NCI-H2227 (cell line): ENCODE data around the gene AAMP.
"Not testable (repeated sequence)": the region's sequence is repeated elsewhere in the genome, so short reads cannot be mapped to it uniquely, and the experiment has no call there.

Source experiments
- DNase-seq: peaks from one replicate; lab custom pipeline; 2025; ENCODE audit not compliant: unreplicated experiment; lab: John Stamatoyannopoulos, UW

AAMP gene

DNA sequence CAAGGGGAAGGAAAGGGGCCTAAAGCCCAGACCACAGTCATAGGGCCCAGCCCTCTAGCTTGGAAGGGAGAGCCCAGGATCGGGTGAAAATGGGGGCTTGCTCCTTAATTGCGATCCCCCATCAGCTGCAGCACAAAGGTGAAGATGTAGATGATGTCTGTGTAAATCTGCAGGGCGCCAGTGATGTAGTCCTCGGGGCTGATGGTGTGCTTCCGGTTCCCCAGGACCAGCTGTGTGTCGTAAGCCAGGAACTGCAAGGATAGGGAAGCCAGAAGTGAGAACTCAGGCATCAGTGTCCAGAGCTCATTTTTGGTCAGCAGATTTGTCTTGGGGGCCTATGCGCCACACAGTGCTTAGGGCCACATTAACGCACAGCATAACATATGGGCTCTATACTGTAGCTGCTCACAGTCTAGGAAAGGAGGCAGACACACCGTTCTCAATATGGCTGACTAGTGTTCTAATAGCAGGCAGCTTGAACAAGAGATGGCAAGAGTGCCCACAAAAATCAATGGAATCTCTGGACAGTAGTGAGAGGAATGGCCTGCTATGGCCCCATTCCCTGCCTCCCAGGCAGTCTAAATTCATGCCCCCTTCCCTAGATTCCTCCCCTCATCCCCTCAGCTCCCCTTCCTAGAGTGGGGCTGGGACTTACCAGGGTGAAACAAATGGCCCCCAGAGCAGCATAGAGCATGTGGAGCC lies 5.6 kb upstream of the AAMP start:
- no peak for DNase-seq

DNA sequence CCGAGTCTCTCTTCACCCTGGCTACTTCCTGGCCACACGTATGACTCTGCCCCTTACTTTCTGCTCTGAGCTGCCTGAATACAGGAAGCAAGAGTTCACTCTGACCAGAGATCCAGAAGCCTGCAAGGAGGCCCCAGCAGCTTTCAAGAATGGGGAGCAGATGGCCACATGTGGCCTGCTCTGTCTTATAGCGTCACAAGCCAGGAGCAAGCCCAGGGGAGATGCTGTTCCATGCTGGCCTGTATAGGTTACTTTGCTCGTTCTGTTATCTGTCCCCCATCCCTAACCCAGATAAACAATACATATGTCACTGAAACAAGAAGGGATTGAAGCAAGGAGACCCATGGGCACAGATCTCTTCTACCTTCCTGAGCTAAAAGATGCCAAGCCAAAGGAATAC lies 4.6 kb upstream of the AAMP start:
- DNase-seq = no peak

DNA sequence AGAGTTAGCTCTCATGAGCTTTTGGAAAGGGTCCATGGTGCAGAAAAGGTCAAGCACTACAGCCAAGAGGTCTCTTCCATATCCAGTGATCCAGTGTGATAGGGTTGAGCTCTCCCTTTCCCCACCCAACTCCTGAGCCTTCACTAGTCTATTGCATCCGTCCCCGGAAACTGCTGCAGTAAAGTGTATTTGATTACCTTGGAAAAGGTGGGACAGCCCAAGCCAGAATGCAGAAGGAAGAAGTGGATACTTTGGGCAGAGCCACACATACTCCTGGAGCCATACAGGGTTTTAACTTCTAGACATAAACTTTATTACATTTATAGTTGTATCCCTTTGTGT lies 3.9 kb upstream of the AAMP start:
- no peak for DNase-seq

DNA sequence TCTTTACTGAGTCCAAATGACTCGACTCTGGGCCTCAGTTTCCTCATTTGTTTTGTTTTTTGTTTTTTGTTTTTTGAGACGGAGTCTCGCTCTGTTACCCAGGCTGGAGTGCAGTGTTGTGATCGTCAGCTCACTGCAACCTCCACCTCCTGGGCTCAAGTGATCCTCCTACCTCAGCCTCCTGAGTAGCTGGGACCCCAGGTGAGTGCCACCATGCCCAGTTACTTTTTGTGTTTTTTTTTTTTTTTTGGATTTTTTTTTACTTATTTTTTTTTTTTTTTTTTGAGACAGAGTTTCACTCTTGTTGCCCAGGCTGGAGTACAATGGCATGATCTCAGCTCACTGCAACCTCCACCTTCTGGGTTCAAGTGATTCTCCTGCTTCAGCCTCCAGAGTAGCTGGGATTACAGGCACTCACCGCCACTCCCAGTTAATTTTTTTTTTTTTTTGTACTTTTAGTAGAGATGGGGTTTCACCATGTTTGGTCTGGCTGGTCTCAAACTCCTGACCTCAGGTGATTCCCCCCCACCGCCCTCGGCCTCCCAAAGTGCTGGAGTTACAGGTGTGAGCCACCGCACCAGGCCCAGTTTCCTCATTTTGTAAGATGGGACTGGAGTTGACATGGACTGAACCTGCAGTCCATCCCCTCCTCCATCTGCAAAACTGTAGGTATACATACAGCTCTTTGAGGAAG lies 3.4 kb upstream of the AAMP start:
- not testable (repeated sequence) for DNase-seq

GRCh38 chr2:218272531-218273212 lies 2.7 kb upstream of the AAMP start:
- DNase-seq = peak; percentile 85

GRCh38 chr2:218271865-218272530 lies 2.1 kb upstream of the AAMP start:
- DNase-seq = no peak

- no peak for DNase-seq
Measured at GRCh38 chr2:218271487-218271797, 1.5 kb upstream of the AAMP start.

GRCh38 chr2:218270721-218271486 lies 967 bp upstream of the AAMP start:
- peak; percentile 36 for DNase-seq

DNA sequence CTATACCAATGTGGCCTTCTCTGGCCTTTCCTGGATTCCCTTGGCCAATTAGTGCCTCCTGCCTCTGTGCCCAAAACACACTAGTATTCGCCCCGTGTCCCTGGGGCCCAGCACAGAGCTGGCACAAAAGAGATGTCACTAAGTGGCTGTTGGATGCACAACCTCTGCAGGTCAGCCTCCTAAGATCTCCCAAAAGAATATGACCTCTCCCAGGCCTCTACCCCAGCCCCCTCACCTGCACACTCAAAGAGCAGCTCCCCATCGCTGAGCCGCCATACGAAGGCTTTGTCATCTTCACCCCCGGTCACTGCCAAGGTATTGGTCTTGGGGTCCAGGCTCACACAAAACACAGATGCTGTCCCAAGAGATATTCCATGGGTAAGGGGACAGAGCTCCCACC lies 2.7 kb downstream of the AAMP start:
- DNase-seq = no peak

GRCh38 chr2:218266316-218266979 lies 3.5 kb downstream of the AAMP start:
- no peak for DNase-seq

DNA sequence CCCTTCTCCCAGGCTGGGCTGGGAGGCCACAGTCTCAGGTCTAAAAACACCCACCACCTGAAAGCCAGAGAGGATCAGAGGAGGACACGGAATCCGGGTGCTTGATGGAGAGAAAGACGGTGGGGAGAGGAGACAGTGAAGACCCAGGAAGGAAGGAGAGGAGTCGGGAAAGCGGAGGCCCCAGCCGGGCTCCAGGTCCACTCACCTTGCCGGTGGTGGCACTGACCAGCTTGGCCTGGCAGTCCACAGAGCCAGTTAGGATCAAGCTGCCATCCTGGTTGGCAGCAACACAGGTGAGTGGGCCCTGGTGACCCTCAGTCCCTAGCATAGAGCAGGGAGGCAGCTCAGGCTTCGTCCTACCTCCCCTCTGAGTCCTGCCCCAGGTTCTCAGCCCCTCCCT lies 4.3 kb downstream of the AAMP start:
- DNase-seq = no peak

- no peak for DNase-seq
Measured at GRCh38 chr2:218264773-218265561, 5.0 kb downstream of the AAMP start.

DNA sequence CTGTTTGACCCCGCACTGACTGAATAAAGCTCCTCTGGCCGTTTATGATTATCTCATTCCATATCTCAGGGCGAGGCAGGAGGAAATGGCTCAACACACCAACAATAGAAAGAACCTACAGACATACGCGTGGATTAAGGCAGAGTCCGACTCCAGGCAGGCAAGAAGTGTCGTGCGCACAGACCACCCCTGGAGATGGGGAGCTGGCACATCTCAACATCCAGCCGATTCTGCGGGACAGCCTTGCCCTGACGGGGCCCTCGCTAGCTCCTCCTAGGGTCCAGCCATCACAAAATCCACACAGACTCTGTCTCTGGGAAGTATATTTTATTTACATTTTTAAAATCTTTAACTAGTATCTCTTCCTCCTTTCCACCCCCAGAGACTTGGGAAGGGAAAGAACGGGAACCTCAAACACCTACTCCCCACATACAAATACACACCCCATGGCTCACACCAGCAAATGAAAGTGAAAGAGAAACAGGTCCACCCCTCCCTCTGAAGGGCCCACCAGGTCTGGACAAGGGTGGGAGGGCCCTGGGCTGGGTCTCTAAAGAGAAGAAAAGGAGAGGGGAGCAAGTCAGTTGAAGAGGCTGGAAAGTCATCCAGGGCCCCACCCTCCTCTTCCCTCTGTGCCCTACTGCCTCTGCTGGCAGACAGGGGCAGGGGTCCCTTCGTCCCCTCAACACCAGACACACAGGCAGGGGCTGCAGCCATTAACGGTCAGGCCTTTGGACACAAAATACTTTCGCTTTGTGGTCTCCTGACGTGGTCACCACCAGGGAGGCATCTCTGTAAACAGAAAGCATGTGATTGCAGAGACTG lies 5.9 kb downstream of the AAMP start:
- no peak for DNase-seq

DNA sequence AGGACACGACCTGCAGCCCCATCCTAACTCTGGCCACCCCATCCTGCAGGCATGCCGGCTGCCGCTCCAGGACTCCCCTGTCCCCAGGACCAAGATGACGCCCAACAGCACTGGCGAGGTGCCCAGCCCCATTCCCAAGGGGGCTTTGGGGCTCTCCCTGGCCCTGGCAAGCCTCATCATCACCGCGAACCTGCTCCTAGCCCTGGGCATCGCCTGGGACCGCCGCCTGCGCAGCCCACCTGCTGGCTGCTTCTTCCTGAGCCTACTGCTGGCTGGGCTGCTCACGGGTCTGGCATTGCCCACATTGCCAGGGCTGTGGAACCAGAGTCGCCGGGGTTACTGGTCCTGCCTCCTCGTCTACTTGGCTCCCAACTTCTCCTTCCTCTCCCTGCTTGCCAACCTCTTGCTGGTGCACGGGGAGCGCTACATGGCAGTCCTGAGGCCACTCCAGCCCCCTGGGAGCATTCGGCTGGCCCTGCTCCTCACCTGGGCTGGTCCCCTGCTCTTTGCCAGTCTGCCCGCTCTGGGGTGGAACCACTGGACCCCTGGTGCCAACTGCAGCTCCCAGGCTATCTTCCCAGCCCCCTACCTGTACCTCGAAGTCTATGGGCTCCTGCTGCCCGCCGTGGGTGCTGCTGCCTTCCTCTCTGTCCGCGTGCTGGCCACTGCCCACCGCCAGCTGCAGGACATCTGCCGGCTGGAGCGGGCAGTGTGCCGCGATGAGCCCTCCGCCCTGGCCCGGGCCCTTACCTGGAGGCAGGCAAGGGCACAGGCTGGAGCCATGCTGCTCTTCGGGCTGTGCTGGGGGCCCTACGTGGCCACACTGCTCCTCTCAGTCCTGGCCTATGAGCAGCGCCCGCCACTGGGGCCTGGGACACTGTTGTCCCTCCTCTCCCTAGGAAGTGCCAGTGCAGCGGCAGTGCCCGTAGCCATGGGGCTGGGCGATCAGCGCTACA lies 7.0 kb downstream of the AAMP start:
- no peak for DNase-seq

DNA sequence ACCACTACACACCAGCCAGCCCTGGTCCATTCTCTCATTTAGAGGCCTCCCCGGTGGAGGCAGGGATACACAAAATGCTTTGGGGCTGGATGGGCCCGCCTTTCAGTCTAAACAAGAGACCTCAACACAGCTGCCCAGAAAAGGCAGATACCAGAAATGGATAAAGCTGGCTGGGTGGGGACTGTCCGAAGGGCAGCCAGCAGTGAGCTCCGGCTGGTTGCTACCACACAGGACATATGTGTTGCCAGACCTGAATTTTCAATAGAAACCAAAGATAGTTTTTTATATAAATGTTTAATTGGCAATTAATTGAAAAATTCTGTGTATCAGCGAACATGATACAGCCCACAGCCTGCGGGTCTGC lies 7.7 kb downstream of the AAMP start:
- DNase-seq = no peak

DNA sequence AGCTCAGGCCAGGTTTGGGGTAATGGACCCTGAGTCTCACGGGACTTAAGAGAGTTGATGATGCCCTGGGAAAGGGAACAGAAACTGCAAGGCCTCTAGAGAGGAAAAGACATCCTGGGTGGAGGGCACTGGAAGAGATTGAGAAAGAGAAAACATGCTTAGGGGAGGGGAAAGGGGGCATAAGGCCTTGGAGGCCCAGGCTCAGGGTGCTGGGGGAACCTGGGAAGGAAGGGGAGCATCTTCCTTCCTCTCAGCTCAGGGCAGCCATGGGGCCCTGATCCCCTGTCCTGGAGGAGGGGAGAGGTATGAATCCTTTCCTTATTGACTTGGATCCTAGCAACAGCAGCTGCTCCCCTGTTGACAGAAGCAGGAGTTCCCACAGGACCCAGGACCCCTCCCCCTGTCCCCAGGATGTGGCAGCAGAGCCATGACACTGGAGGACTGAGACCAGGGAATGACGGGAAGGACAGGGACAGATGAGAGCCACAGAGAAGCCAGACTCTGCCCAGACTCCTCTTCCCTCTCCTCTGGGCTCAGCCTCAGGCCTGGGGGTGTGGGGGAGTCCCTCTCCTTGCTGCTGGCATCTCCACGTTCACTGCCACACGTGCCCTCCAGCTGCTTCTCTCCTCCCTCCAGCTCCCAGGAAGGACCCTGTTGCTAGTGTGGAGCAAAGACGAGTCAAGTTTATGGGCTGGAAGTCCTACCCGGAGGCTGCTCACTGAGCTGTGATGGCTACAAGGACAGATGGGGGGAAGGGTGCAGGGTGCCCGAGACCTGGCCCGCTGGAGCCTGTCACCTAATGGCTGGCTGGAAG lies 8.3 kb downstream of the AAMP start:
- peak; percentile 18 for DNase-seq

DNA sequence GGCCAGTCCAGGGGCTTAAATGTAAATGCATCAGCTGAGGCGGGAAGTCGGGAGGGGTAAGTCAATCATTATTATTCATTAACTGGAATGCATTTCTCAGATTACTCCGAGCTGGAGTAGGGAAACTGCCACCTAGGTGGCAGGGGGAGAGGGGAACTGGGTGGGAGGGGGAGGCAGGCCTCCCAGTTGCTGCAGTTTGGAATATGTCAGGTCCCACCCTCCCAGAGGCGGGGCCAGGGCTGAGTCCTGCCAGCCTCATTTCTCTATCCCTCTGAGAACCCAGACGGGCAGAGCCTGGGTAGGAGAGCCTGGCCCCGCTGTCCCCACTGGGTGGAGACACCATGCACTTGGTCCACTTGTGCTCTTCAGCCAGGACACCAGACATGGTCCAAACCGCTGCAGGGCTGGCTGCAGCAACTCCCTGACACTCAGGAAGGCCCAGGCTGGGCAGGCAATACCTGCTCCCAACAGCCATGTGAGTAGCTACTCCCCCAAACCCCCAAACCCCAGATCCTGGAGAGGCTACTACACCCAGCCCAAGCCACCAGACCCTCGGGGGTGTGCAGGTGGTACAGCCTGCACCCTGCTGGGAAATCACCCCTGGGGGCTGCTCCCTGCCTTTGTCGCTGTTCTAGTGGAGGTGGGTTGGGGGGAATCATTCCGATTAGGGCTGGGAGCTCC lies 9.1 kb downstream of the AAMP start, which contains the start of gene GPBAR1:
GPBAR1 (plus strand) TSS at position 274 of the 681 bp plus-strand sequence. CDS start 1,710 bp downstream, outside the sequence.
- peak; percentile 27 for DNase-seq
